Cardiac muscle cell (in vitro differentiated cells and primary cell): ENCODE data around the gene CMC1. TPM values are rescaled to one million over a fixed set of nuclear protein-coding genes. Genes with fewer than 3 reads are reported as not detected.

Experiments
- DNase-seq, 2 donors: peaks; one replicate each; pipeline versions ENCODE4 v3.0.0 to v3.0.0-alpha.2; 2010 to 2017; ENCODE audit warnings: low read depth in 1 of 2, low spot score in 1 of 2
- H3K27ac ChIP-seq: fragments of 200-600 bp; sonication (generic); 2 replicates; pipeline ENCODE4 v1.5.1; 2016
- H3K27me3 ChIP-seq: fragments of 200-600 bp; sonication (generic); 2 replicates; pipeline ENCODE4 v1.6.0; 2016; ENCODE audit warnings: control low read depth
- H3K36me3 ChIP-seq: fragments of 200-600 bp; sonication (generic); 2 replicates; pipeline ENCODE4 v1.5.1; 2016; ENCODE audit warnings: control low read depth
- H3K4me1 ChIP-seq: fragments of 200-600 bp; sonication (generic); 2 replicates; pipeline ENCODE4 v1.8.1; 2017; ENCODE audit warnings: low read depth, mild to moderate bottlenecking, mixed run types
- H3K4me3 ChIP-seq: fragments of 200-600 bp; sonication (generic); 2 replicates; pipeline ENCODE4 v1.5.1; 2016; ENCODE audit warnings: mild to moderate bottlenecking
- H3K9me3 ChIP-seq: fragments of 200-600 bp; sonication (generic); 2 replicates; pipeline ENCODE4 v1.5.1; 2017; ENCODE audit warnings: low read depth, mild to moderate bottlenecking, control low read depth
- CTCF ChIP-seq: IDR thresholded peaks from 2 replicates; pipeline ENCODE4 v1.5.1; 2012; ENCODE audit warnings: low read depth, mild to moderate bottlenecking, low read length
- polyA plus RNA-seq: library from polyadenylated mRNA; unstranded; fragments of >200 nt; fragmentation: Nextera tagmentation; extraction: Ambion mirVana; gene quantifications from 2 replicates; pipeline ENCODE4 v1.2.1, GENCODE V29; 2016
- total RNA-seq: library from RNA; depleted of rRNA; stranded (reverse); fragments of >200 nt; gene quantifications from 2 replicates; pipeline ENCODE4 v1.2.3, GENCODE V29; 2016

CMC1 gene
- total and polyA plus RNA-seq, 2 experiments from 2014 or later = 9.2 to 72.0 TPM

- H3K27ac ChIP-seq = no peak overlapping the region
- no peak for TF ChIP-seq CTCF
- H3K27me3 ChIP-seq = no peaks in the 10 kb centered on the region
- H3K36me3 ChIP-seq = no peaks in the 10 kb centered on the region
- no peaks in the 10 kb centered on the region for H3K4me1 ChIP-seq
- no peak for DNase-seq
- no peak overlapping the region for H3K4me3 ChIP-seq
- H3K9me3 ChIP-seq = no peaks in the 10 kb centered on the region
Measured at GRCh38 chr3:28294667-28295413, 53.4 kb downstream of the CMC1 start.

- peak in 1 of 2 donors; percentile 15 for DNase-seq
- Histone ChIP-seq H3K4me1 (no peaks in the 10 kb centered on the region), H3K36me3 (no peaks in the 10 kb centered on the region), H3K9me3 (no peaks in the 10 kb centered on the region), H3K27me3 (no peaks in the 10 kb centered on the region), H3K4me3 (no peak overlapping the region), H3K27ac (no peak overlapping the region)
- no peak for TF ChIP-seq CTCF
Measured at GRCh38 chr3:28295898-28296490, 54.6 kb downstream of the CMC1 start.

GRCh38 chr3:28299705-28300104, 58.3 kb downstream of the CMC1 start:
- Histone ChIP-seq H3K4me3 (no peak overlapping the region), H3K4me1 (no peaks in the 10 kb centered on the region), H3K36me3 (no peaks in the 10 kb centered on the region), H3K9me3 (no peaks in the 10 kb centered on the region), H3K27ac (no peak overlapping the region), H3K27me3 (no peaks in the 10 kb centered on the region)
- no peak for DNase-seq
- no peak for TF ChIP-seq CTCF

- DNase-seq = no peak
- no peaks in the 10 kb centered on the region for H3K9me3 ChIP-seq
- H3K4me1 ChIP-seq = no peaks in the 10 kb centered on the region
- H3K4me3 ChIP-seq = no peak overlapping the region
- no peak overlapping the region for H3K27ac ChIP-seq
- no peaks in the 10 kb centered on the region for H3K27me3 ChIP-seq
- H3K36me3 ChIP-seq = no peaks in the 10 kb centered on the region
- no peak for TF ChIP-seq CTCF
Measured at GRCh38 chr3:28300345-28300962, 59.0 kb downstream of the CMC1 start.

DNA sequence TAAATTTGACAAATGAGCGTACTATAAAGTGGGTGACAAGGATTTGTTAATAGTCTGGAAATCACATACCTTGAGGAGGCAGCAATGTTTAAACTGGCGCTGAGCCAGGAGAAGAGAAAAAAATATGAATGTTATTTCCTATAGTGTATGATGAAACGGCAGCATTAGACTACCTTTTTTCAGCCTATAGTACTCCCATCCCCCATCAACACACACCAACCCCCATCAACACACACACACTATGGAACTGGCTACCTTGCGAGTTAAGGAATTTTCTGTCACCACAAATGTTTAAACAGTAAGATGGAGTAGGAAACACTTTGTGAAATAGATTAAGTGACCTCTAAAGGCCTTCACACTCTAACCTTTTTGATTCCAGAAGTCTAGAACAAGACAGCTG, 60.3 kb downstream of the CMC1 start:
- Histone ChIP-seq H3K9me3 (no peaks in the 10 kb centered on the region), H3K36me3 (no peaks in the 10 kb centered on the region), H3K4me1 (no peaks in the 10 kb centered on the region), H3K27me3 (no peaks in the 10 kb centered on the region), H3K27ac (no peak overlapping the region), H3K4me3 (no peak overlapping the region)
- DNase-seq = no peak
- TF ChIP-seq CTCF = no peak
